Epithelial cell of esophagus (primary cell): ENCODE data around the gene LYRM4.
"Not testable (repeated sequence)": the region's sequence is repeated elsewhere in the genome, so short reads cannot be mapped to it uniquely, and the experiment has no call there.

Experiments used
- DNase-seq: peaks from one replicate; pipeline ENCODE4 v3.0.0; 2010; ENCODE audit warnings: low read depth
- H3K4me3 ChIP-seq: 2 replicates; pipeline ENCODE4 v1.5.1; 2011; ENCODE audit warnings: mild to moderate bottlenecking, low read length, control low read depth
- TF ChIP-seq, protein P1 (sequence below): IDR thresholded peaks from 2 replicates; pipeline ENCODE4 v1.5.1; 2011; ENCODE audit warnings: low read depth, mild to moderate bottlenecking, low read length, control low read depth, inconsistent platforms; ENCODE audit not compliant: insufficient read depth; ENCODE audit errors: missing control alignments

The LYRM4 gene

GRCh38 chr6:5063617-5064016, 197.1 kb downstream of the LYRM4 start:
- TF ChIP-seq, protein P1, sequence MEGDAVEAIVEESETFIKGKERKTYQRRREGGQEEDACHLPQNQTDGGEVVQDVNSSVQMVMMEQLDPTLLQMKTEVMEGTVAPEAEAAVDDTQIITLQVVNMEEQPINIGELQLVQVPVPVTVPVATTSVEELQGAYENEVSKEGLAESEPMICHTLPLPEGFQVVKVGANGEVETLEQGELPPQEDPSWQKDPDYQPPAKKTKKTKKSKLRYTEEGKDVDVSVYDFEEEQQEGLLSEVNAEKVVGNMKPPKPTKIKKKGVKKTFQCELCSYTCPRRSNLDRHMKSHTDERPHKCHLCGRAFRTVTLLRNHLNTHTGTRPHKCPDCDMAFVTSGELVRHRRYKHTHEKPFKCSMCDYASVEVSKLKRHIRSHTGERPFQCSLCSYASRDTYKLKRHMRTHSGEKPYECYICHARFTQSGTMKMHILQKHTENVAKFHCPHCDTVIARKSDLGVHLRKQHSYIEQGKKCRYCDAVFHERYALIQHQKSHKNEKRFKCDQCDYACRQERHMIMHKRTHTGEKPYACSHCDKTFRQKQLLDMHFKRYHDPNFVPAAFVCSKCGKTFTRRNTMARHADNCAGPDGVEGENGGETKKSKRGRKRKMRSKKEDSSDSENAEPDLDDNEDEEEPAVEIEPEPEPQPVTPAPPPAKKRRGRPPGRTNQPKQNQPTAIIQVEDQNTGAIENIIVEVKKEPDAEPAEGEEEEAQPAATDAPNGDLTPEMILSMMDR, result no peak
- no peak overlapping the region for H3K4me3 ChIP-seq
- no peak for DNase-seq

- H3K4me3 ChIP-seq, result no peak overlapping the region
- TF ChIP-seq, protein P1, result no peak
- peak; percentile 22 for DNase-seq
These were observed 199.6 kb downstream of the LYRM4 start for GRCh38 chr6:5061152-5061551.

GRCh38 chr6:5060439-5060838, 200.3 kb downstream of the LYRM4 start:
- DNase-seq, H3K4me3 ChIP-seq: not testable (repeated sequence)

- no peak for DNase-seq
- H3K4me3 ChIP-seq, result no peak overlapping the region
- TF ChIP-seq, protein P1, result no peak
These were observed 201.5 kb downstream of the LYRM4 start for GRCh38 chr6:5059036-5059896.
